HEK293T (cell line): Measurements from ENCODE around the gene ERC1.

Source experiments
- CTCF ChIA-PET: fragments of 350-600 bp; formaldehyde crosslinking; extraction: SDS; loops from one replicate; lab custom pipeline; 2021; ENCODE audit warnings: antibody characterized with exemption, inconsistent platforms; lab: Yijun Ruan, JAX
- POLR2A ChIA-PET: fragments of 350-600 bp; formaldehyde crosslinking; extraction: SDS; loops from one replicate; lab custom pipeline; 2020; ENCODE audit warnings: antibody characterized with exemption, inconsistent platforms; lab: Yijun Ruan, JAX
- DNase-seq: peaks from one replicate; pipeline ENCODE4 v3.0.0; 2012; ENCODE audit warnings: mixed read lengths; ENCODE audit errors: extremely low spot score
- ARNT ChIP-seq: fragments of 450-650 bp; IDR thresholded peaks from 2 replicates; pipeline ENCODE4 v1.6.1; 2017; ENCODE audit warnings: mild to moderate bottlenecking
- BHLHE40 ChIP-seq: fragments of 450-650 bp; IDR thresholded peaks from 2 replicates; pipeline ENCODE4 v1.6.1; 2016; ENCODE audit warnings: mild to moderate bottlenecking, moderate library complexity, borderline replicate concordance
- CTBP1 ChIP-seq: fragments of 450-650 bp; IDR thresholded peaks from 2 replicates; pipeline ENCODE4 v1.6.1; 2016; ENCODE audit warnings: borderline replicate concordance
- ELF4 ChIP-seq: fragments of 450-650 bp; IDR thresholded peaks from 2 replicates; pipeline ENCODE4 v1.6.1; 2017; ENCODE audit warnings: antibody characterized with exemption
- FOXA1 ChIP-seq: fragments of 450-650 bp; IDR thresholded peaks from 2 replicates; pipeline ENCODE4 v1.6.1; 2016; ENCODE audit warnings: mild to moderate bottlenecking
- FOXK2 ChIP-seq: fragments of 450-650 bp; IDR thresholded peaks from 2 replicates; pipeline ENCODE4 v1.6.1; 2016; ENCODE audit warnings: mild to moderate bottlenecking
- FOXM1 ChIP-seq: fragments of 450-650 bp; IDR thresholded peaks from 2 replicates; pipeline ENCODE4 v1.6.1; 2017; ENCODE audit warnings: mild to moderate bottlenecking, borderline replicate concordance
- HDGF ChIP-seq: fragments of 450-650 bp; IDR thresholded peaks from 2 replicates; pipeline ENCODE4 v1.6.1; 2017; ENCODE audit warnings: antibody characterized with exemption, borderline replicate concordance
- L3MBTL2 ChIP-seq: fragments of 450-650 bp; conservative IDR thresholded peaks from 2 replicates; pipeline ENCODE4 v1.6.1; 2016; ENCODE audit warnings: mild to moderate bottlenecking
- LEF1 ChIP-seq: fragments of 450-650 bp; IDR thresholded peaks from 2 replicates; pipeline ENCODE4 v1.6.1; 2017; ENCODE audit warnings: mild to moderate bottlenecking, borderline replicate concordance
- NFRKB ChIP-seq: fragments of 450-650 bp; IDR thresholded peaks from 2 replicates; pipeline ENCODE4 v1.6.1; 2016; ENCODE audit warnings: mild to moderate bottlenecking, moderate library complexity
- PKNOX1 ChIP-seq: fragments of 450-650 bp; IDR thresholded peaks from 2 replicates; pipeline ENCODE4 v1.6.1; 2016
- SP1 ChIP-seq: fragments of 450-650 bp; IDR thresholded peaks from 2 replicates; pipeline ENCODE4 v1.6.1; 2017
- SUZ12 ChIP-seq: fragments of 450-650 bp; IDR thresholded peaks from 2 replicates; pipeline ENCODE4 v1.6.1; 2016; ENCODE audit warnings: mild to moderate bottlenecking
- TARDBP ChIP-seq: fragments of 450-650 bp; IDR thresholded peaks from 2 replicates; pipeline ENCODE4 v1.6.1; 2016
- ZNF384 ChIP-seq: fragments of 450-650 bp; IDR thresholded peaks from 2 replicates; pipeline ENCODE4 v1.6.1; 2016

The ERC1 gene

GRCh38 chr12:1539135-1539534 lies 548.1 kb downstream of the ERC1 start:
- no peak for TF ChIP-seq BHLHE40
- no peak for TF ChIP-seq LEF1
- no peak for TF ChIP-seq TARDBP
- TF ChIP-seq ARNT, result no peak
- TF ChIP-seq CTBP1, result no peak
- no peak for TF ChIP-seq FOXM1
- no peak for TF ChIP-seq FOXK2
- TF ChIP-seq PKNOX1, result no peak
- TF ChIP-seq HDGF, result no peak
- no peak for TF ChIP-seq L3MBTL2
- TF ChIP-seq NFRKB, result no peak
- no peak for TF ChIP-seq SUZ12
- no peak for TF ChIP-seq FOXA1
- no peak for TF ChIP-seq ELF4
- TF ChIP-seq ZNF384, result no peak
- no peak for TF ChIP-seq SP1
- CTCF ChIA-PET, result no interaction called here
- POLR2A ChIA-PET, result no interaction called here
- DNase-seq, result no peak

GRCh38 chr12:1540690-1541089 lies 549.7 kb downstream of the ERC1 start:
- DNase-seq, result no peak
- CTCF ChIA-PET, result no interaction called here
- POLR2A ChIA-PET, result no interaction called here
- TF ChIP-seq HDGF (no peak), FOXK2 (no peak), TARDBP (no peak), CTBP1 (no peak), PKNOX1 (no peak), ZNF384 (no peak), BHLHE40 (no peak), ARNT (no peak), SUZ12 (no peak)

- POLR2A ChIA-PET, result interaction anchor here (1.3 kb wide), 1 partner anchor 10 kb away, joined by 4 read pairs; no protein-coding TSS in a partner anchor
- no peak for DNase-seq
- no peak for TF ChIP-seq HDGF
- no peak for TF ChIP-seq NFRKB
- no peak for TF ChIP-seq LEF1
- no peak for TF ChIP-seq PKNOX1
- no peak for TF ChIP-seq L3MBTL2
- no peak for TF ChIP-seq ZNF384
- TF ChIP-seq SUZ12, result no peak
- no peak for TF ChIP-seq TARDBP
- no peak for TF ChIP-seq ELF4
- TF ChIP-seq FOXM1, result no peak
- CTCF ChIA-PET, result no interaction called here
Observed at GRCh38 chr12:1542599-1542998, 551.6 kb downstream of the ERC1 start.

GRCh38 chr12:1544996-1545700 lies 554.1 kb downstream of the ERC1 start:
- no peak for DNase-seq
- no peak for TF ChIP-seq SUZ12
- TF ChIP-seq SP1, result no peak
- no peak for TF ChIP-seq FOXM1
- ChIA-PET CTCF (interaction anchor here (0.7 to 1.4 kb wide), 2 partner anchors 28 to 411 kb away, joined by 3 to 4 read pairs; no protein-coding TSS in a partner anchor), POLR2A (no interaction called here)
